NCI-H510A (cell line): Measurements from ENCODE around the gene CALHM6.

Source experiments
- DNase-seq: peaks from one replicate; lab custom pipeline; 2025; lab: John Stamatoyannopoulos, UW

Gene CALHM6

GRCh38 chr6:116461331-116461931 lies at the start of gene CALHM6:
Gene CALHM6, plus strand, starts transcription at chr6:116461375. Its CDS starts 555 bp downstream, at chr6:116461930.
- DNase-seq: no peak

- no peak for DNase-seq
Measured at GRCh38 chr6:116412270-116412669, 48.9 kb upstream of the CALHM6 start.

- DNase-seq: no peak
Measured at GRCh38 chr6:116413357-116413756, 47.8 kb upstream of the CALHM6 start.

GRCh38 chr6:116417661-116418060 lies 43.5 kb upstream of the CALHM6 start:
- DNase-seq: no peak

GRCh38 chr6:116419069-116419786 lies 41.9 kb upstream of the CALHM6 start:
- no peak for DNase-seq

- DNase-seq: no peak
Measured at GRCh38 chr6:116420341-116420740, 40.8 kb upstream of the CALHM6 start.

GRCh38 chr6:116422238-116422637 lies 38.9 kb upstream of the CALHM6 start:
- DNase-seq: no peak

GRCh38 chr6:116424001-116424400 lies 37.2 kb upstream of the CALHM6 start:
- DNase-seq: no peak

- no peak for DNase-seq
Measured at GRCh38 chr6:116426551-116426950, 34.6 kb upstream of the CALHM6 start.

GRCh38 chr6:116429111-116429510 lies 32.1 kb upstream of the CALHM6 start:
- DNase-seq: no peak

GRCh38 chr6:116430860-116431259 lies 30.3 kb upstream of the CALHM6 start:
- no peak for DNase-seq

- DNase-seq: no peak
Measured at GRCh38 chr6:116431964-116432595, 29.1 kb upstream of the CALHM6 start.

GRCh38 chr6:116433206-116433712 lies 27.9 kb upstream of the CALHM6 start:
- DNase-seq: no peak

GRCh38 chr6:116434056-116434725 lies 27.0 kb upstream of the CALHM6 start:
- no peak for DNase-seq

- DNase-seq: no peak
Measured at GRCh38 chr6:116436586-116436985, 24.6 kb upstream of the CALHM6 start.

- no peak for DNase-seq
Measured at GRCh38 chr6:116437656-116438055, 23.5 kb upstream of the CALHM6 start.

GRCh38 chr6:116438590-116439448 lies 22.4 kb upstream of the CALHM6 start:
- no peak for DNase-seq

GRCh38 chr6:116439522-116440051 lies 21.6 kb upstream of the CALHM6 start:
- no peak for DNase-seq

GRCh38 chr6:116443105-116443504 lies 18.1 kb upstream of the CALHM6 start:
- no peak for DNase-seq

GRCh38 chr6:116444092-116444491 lies 17.1 kb upstream of the CALHM6 start:
- no peak for DNase-seq

- no peak for DNase-seq
Measured at GRCh38 chr6:116444575-116444974, 16.6 kb upstream of the CALHM6 start.
